Measurements from ENCODE around the gene ALKBH8. TPM values are rescaled to one million over a fixed set of nuclear protein-coding genes. Genes with fewer than 3 reads are reported as not detected.

Gene ALKBH8
- total and polyA plus RNA-seq, 4 experiments from 2014 or later, result 3.5 to 15.2 (median 13.2) TPM

Other genes starting within 250 kb of the ALKBH8 start
- gene CWF19L2, start 107.9 kb downstream of the ALKBH8 start, total RNA-seq, result 10 to 100 TPM; 34.8 to 38.8 TPM
- gene CWF19L2, start 107.9 kb downstream of the ALKBH8 start, polyA plus RNA-seq, result 10 to 100 TPM in 1 of 2 donors, 1 to 10 TPM in 1; 3.8 to 10.4 TPM
- not detected for gene ELMOD1, start 25.4 kb upstream of the ALKBH8 start, total RNA-seq
- gene ELMOD1, start 25.4 kb upstream of the ALKBH8 start, polyA plus RNA-seq, result not detected
- gene SLN, start 146.3 kb upstream of the ALKBH8 start, total RNA-seq, result not detected
- gene SLN, start 146.3 kb upstream of the ALKBH8 start, polyA plus RNA-seq, result not detected